ENCODE data around the gene P2RX4. TPM values are rescaled to one million over a fixed set of nuclear protein-coding genes. Genes with fewer than 3 reads are reported as not detected.
"Not testable (repeated sequence)": the region's sequence is repeated elsewhere in the genome, so short reads cannot be mapped to it uniquely, and the experiment has no call there.

P2RX4 gene
- total RNA-seq, 1 donor from 2014 or later, result 5.0 TPM

DNA sequence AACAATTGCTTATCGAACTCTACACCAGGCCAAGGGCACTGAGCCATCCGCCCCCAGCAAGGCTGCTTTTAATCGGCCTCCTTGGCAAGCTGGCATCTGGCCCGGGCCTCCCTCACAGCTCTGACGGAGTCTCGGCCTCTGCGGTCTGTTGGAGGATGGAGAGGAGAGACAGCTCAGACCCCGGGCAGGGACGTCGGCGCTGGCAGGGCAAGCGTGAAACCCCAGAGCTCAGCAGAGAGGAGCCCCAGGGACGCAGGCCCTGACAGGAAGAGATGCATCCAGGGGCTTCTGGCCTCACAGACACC, 69.1 kb downstream of the P2RX4 start:
- no peak for ATAC-seq

DNA sequence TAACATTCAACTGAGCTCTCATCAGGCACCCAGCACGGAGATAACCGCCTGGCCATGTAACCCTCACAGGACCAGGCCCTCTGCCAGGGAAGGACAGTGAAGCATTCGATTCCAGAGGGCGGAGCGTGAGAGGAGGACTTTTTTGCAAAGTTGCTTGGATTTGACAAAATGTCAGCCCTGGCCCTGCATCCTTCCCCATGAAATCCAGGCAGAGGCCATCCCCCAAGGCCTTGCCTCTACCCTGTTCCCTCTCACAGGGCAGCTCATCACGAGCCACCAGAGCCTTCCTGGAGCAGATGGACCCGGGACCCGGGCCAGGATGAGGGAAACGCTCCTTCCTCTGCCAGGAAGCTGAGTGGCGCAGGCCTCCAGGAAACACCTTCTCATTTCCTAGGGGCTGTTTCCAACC, 69.6 kb downstream of the P2RX4 start:
- no peak for ATAC-seq

DNA sequence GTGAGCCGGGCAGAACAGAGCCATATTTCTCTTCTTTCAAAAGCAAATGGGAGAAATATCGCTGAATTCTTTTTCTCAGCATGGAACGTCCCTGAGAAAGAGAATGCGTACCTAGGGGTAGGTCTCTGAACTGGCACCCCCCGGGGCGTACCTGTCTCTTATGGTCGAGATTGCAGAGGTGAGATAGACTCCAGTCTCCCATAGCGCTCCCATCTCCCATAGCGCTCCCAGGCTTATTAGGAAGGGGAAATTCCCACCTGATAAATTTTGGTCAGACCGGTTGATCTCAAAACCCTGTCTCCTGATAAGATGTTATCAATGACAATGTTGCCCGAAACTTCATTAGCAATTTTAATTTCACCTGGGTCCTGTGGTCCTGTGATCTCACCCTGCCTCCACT, 70.6 kb downstream of the P2RX4 start:
- ATAC-seq, result not testable (repeated sequence)

- ATAC-seq, result not testable (repeated sequence)
Measured at GRCh38 chr12:121281116-121281515, 71.2 kb downstream of the P2RX4 start.

DNA sequence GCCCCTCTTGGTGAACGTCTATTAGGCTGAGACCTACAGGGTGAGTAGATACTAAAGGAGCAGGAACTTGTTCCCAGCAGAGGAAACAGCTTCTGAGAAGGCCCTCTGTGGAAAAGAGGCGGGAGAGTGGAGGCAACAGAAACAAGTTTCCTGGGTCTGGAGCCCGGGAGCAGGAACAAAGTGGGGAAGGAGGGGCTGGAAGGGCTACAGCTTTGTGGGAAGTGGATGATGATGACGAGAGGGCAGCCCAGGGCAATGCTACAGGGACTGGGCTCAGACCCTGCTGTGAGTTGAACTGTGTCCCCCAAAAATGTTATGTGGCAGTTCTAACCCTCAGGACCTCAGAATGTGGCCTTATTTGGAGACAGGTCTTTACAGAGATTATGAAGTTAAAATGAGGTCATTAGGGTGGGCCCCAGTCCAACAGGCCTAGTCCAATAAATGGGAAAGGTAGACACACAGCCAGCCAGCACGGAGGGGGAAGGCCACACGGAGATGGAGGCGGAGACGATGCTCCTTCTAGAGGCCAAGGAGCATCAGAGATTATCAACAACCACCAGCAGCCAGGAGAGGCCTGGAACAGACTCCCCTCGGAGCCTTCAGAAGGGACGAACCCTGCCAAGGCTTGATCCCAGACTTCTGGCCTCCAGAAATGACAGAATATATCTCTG, 72.3 kb downstream of the P2RX4 start:
- no peak for ATAC-seq

GRCh38 chr12:121282910-121283309, 73.0 kb downstream of the P2RX4 start:
- not testable (repeated sequence) for ATAC-seq

DNA sequence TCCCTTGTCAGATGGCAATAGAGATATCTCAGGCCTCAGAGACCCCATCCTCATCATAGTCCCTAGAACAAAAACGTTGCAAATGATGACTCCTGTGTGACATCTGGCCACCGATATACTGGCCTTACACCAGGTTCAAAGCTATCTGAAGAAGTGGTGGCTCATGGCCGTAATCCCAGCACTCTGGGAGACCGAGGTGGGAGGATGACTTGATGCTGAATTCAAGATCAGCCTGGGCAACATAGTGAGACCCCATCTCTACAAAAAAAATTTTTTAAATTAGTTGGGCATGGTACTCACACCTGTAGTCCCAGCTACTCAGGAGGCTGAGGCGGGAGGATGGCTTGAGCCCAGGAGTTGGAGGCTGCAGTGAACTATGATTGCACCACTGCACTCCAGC, 73.5 kb downstream of the P2RX4 start:
- ATAC-seq, result no peak

Other genes starting within 250 kb of the P2RX4 start
- gene HNF1A, start 231.6 kb upstream of the P2RX4 start, total RNA-seq, result not detected
- gene C12orf43, start 193.6 kb upstream of the P2RX4 start, total RNA-seq, result 7.9 TPM
- 5.9 TPM for gene OASL, start 170.9 kb upstream of the P2RX4 start, total RNA-seq
- 4.1 TPM for gene P2RX7, start 77.3 kb upstream of the P2RX4 start, total RNA-seq
- gene CAMKK2, start 86.6 kb downstream of the P2RX4 start, total RNA-seq, result 17.5 TPM
- 68.2 TPM for gene ANAPC5, start 142.3 kb downstream of the P2RX4 start, total RNA-seq
- 25.5 TPM for gene RNF34, start 190.0 kb downstream of the P2RX4 start, total RNA-seq

Measured in esophagus mucosa (tissue), 1 donor.